H9 (cell line): ENCODE data around the gene CHMP3. TPM values are rescaled to one million over a fixed set of nuclear protein-coding genes. Genes with fewer than 3 reads are reported as not detected.

ENCODE experiments used
- DNase-seq: peaks from one replicate; pipeline ENCODE4 v3.0.0-alpha.2; 2017
- H2AFZ ChIP-seq: one replicate; pipeline ENCODE4 v1.6.1; 2013; ENCODE audit warnings: mild to moderate bottlenecking, low read length, control low read depth, moderate library complexity
- H2AK5ac ChIP-seq: 2 replicates; pipeline ENCODE4 v1.6.1; 2013; ENCODE audit warnings: low read length, control low read depth, mixed read lengths; ENCODE audit not compliant: insufficient read length
- H2BK120ac ChIP-seq: one replicate; pipeline ENCODE4 v1.6.1; 2013; ENCODE audit warnings: low read depth, mild to moderate bottlenecking, low read length, control low read depth, inconsistent platforms; ENCODE audit not compliant: poor library complexity, severe bottlenecking
- H2BK12ac ChIP-seq: 2 replicates; pipeline ENCODE4 v1.6.1; 2013; ENCODE audit warnings: low read length, control low read depth, mixed read lengths, low read depth; ENCODE audit not compliant: insufficient read length
- H2BK15ac ChIP-seq: 2 replicates; pipeline ENCODE4 v1.6.1; 2013; ENCODE audit warnings: low read depth, low read length, control low read depth
- H2BK20ac ChIP-seq: one replicate; pipeline ENCODE4 v1.6.1; 2013; ENCODE audit warnings: low read depth, mild to moderate bottlenecking, low read length, control low read depth, inconsistent platforms; ENCODE audit not compliant: poor library complexity, severe bottlenecking
- H2BK5ac ChIP-seq: 2 replicates; pipeline ENCODE4 v1.6.1; 2013; ENCODE audit warnings: low read length, control low read depth, mixed read lengths; ENCODE audit not compliant: insufficient read length
- H3K14ac ChIP-seq: 2 replicates; pipeline ENCODE4 v1.6.1; 2013; ENCODE audit warnings: low read length, control low read depth; ENCODE audit not compliant: insufficient read depth
- H3K18ac ChIP-seq: 2 replicates; pipeline ENCODE4 v1.6.1; 2013; ENCODE audit warnings: low read depth, mild to moderate bottlenecking, mixed read lengths, low read length, control low read depth; ENCODE audit not compliant: insufficient read length
- H3K23ac ChIP-seq: 2 replicates; pipeline ENCODE4 v1.6.1; 2013; ENCODE audit warnings: low read length, control low read depth, mixed read lengths, low read depth; ENCODE audit not compliant: insufficient read length
- H3K23me2 ChIP-seq: 2 replicates; pipeline ENCODE4 v1.6.1; 2013; ENCODE audit warnings: low read depth, mild to moderate bottlenecking, mixed read lengths, low read length, control low read depth; ENCODE audit not compliant: insufficient read length, poor library complexity, severe bottlenecking
- H3K27ac ChIP-seq: 2 replicates; pipeline ENCODE4 v1.5.1; 2013; ENCODE audit warnings: low read length, control low read depth, mixed read lengths, low read depth; ENCODE audit not compliant: insufficient read length
- H3K27me3 ChIP-seq: 2 replicates; pipeline ENCODE4 v1.6.1; 2013; ENCODE audit warnings: low read length, control low read depth, inconsistent platforms; ENCODE audit not compliant: insufficient read depth
- H3K4ac ChIP-seq: 2 replicates; pipeline ENCODE4 v1.6.1; 2013; ENCODE audit warnings: low read depth, mild to moderate bottlenecking, control low read depth, inconsistent platforms, low read length, moderate library complexity
- H3K4me1 ChIP-seq: 2 replicates; pipeline ENCODE4 v1.6.1; 2013; ENCODE audit warnings: low read length, control low read depth, inconsistent platforms; ENCODE audit not compliant: insufficient read depth
- H3K4me2 ChIP-seq: 2 replicates; pipeline ENCODE4 v1.6.1; 2013; ENCODE audit warnings: low read length, control low read depth, mixed read lengths; ENCODE audit not compliant: insufficient read length, insufficient read depth
- H3K56ac ChIP-seq: 2 replicates; pipeline ENCODE4 v1.6.1; 2013; ENCODE audit warnings: low read depth, mild to moderate bottlenecking, mixed read lengths, low read length, control low read depth; ENCODE audit not compliant: insufficient read length
- H3K79me1 ChIP-seq: 2 replicates; pipeline ENCODE4 v1.6.1; 2013; ENCODE audit warnings: low read depth, mild to moderate bottlenecking, moderate library complexity, low read length, control low read depth, inconsistent platforms; ENCODE audit not compliant: insufficient read depth, poor library complexity, severe bottlenecking
- H3K79me2 ChIP-seq: 2 replicates; pipeline ENCODE4 v1.6.1; 2013; ENCODE audit warnings: low read length, control low read depth, inconsistent platforms; ENCODE audit not compliant: insufficient read depth
- H3K9ac ChIP-seq: 2 replicates; pipeline ENCODE4 v1.6.1; 2013; ENCODE audit warnings: low read length, control low read depth, mixed read lengths; ENCODE audit not compliant: insufficient read length; ENCODE audit errors: extremely low read depth
- H3K9me3 ChIP-seq: one replicate; pipeline ENCODE4 v1.6.1; 2013; ENCODE audit warnings: low read depth, low read length, inconsistent platforms; ENCODE audit not compliant: control insufficient read depth
- H3T11ph ChIP-seq: one replicate; pipeline ENCODE4 v1.6.1; 2013; ENCODE audit warnings: mild to moderate bottlenecking, low read length, control low read depth, inconsistent platforms
- H4K20me1 ChIP-seq: one replicate; pipeline ENCODE4 v1.6.1; 2013; ENCODE audit not compliant: control insufficient read depth, insufficient read length, insufficient read depth
- H4K5ac ChIP-seq: 2 replicates; pipeline ENCODE4 v1.6.1; 2013; ENCODE audit warnings: low read depth, mild to moderate bottlenecking, mixed read lengths, low read length, control low read depth; ENCODE audit not compliant: insufficient read length
- H4K8ac ChIP-seq: replicated peaks from 2 replicates; pipeline ENCODE4 v1.6.1; 2013; ENCODE audit warnings: low read length, control low read depth, mixed read lengths, low read depth; ENCODE audit not compliant: insufficient read length
- H4K91ac ChIP-seq: 2 replicates; pipeline ENCODE4 v1.6.1; 2013; ENCODE audit warnings: low read depth, mild to moderate bottlenecking, moderate library complexity, mixed read lengths, low read length, control low read depth; ENCODE audit not compliant: insufficient read length
- H3K27ac Mint-ChIP-seq, 3 experiments: 2 replicates in 2 of 3; 3 replicates in 1 of 3; pipeline ENCODE4 v1.8.0; 2020 to 2021; ENCODE audit warnings: mixed read lengths in 3 of 3, mild to moderate bottlenecking in 1 of 3, moderate library complexity in 1 of 3
- H3K27me3 Mint-ChIP-seq: 2 replicates; pipeline ENCODE4 v1.8.0; 2021; ENCODE audit warnings: low read depth, mild to moderate bottlenecking, moderate library complexity, mixed read lengths
- H3K36me3 Mint-ChIP-seq, 3 experiments: 2 replicates in 2 of 3; 3 replicates in 1 of 3; pipeline ENCODE4 v1.8.0; 2020 to 2021; ENCODE audit warnings: low read depth in 3 of 3, mixed read lengths in 3 of 3; ENCODE audit not compliant: insufficient read depth in 1 of 3
- H3K4me1 Mint-ChIP-seq, 2 experiments: 2 replicates each; pipeline ENCODE4 v1.8.0; 2020; ENCODE audit warnings: mixed read lengths in 2 of 2
- H3K4me3 Mint-ChIP-seq, 2 experiments: 2 replicates in 1 of 2; 3 replicates in 1 of 2; pipeline ENCODE4 v1.8.0; 2020 to 2021; ENCODE audit warnings: mild to moderate bottlenecking in 2 of 2, mixed read lengths in 2 of 2, moderate library complexity in 1 of 2
- H3K9me3 Mint-ChIP-seq, 2 experiments: 2 replicates in 1 of 2; 3 replicates in 1 of 2; pipeline ENCODE4 v1.8.0; 2020; ENCODE audit warnings: mild to moderate bottlenecking in 2 of 2, mixed read lengths in 2 of 2, moderate library complexity in 1 of 2
- WGBS: extraction: QIAGEN DNeasy Blood & Tissue Kit; methylation state at CpG from one replicate; pipeline ENCODE4 v1.1.7; 2013; ENCODE audit warnings: missing lambda C conversion rate, low lambda C conversion rate, mixed read lengths; ENCODE audit not compliant: insufficient read length; ENCODE audit errors: extremely low coverage; 5-methylcytosine and 5-hydroxymethylcytosine counted together
- total RNA-seq: library from RNA; stranded (reverse); gene quantifications from 2 replicates; pipeline ENCODE4 v1.2.1, GENCODE V29; 2021
- TF ChIP-seq, protein P1 (sequence below): fragments of 200-600 bp; sonication (generic); conservative IDR thresholded peaks from 3 replicates; pipeline ENCODE4 v1.8.0; 2021; ENCODE audit warnings: antibody characterized with exemption, mild to moderate bottlenecking

Gene CHMP3
- total RNA-seq, 1 experiment from 2014 or later, result 28.8 TPM

DNA sequence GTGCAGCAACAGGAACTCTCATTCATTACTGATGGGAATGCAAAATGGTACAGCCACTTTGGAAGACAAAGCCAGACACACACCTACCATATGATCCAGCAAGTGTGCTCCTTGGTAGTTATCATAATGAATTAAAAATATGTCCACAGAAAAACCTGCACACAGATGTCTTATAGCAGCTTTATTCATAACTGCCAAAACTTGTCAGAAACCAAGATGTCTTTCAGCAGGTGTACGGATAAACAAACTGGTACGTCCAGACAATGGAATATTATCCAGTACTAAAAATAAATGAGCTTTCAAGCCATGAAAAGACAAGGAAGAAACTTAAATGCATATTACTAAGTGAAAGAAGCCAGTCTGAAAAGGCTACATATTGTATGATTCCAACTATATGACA lies 50.4 kb downstream of the CHMP3 start:
- Mint-ChIP-seq H3K36me3 (peaks cover 4 to 17% (median 10%) of the 10 kb centered on the region in 3 experiments; a peak in 5 of 7 replicates), H3K4me1 (no peaks in the 10 kb centered on the region; a peak in 1 of 4 replicates), H3K4me3 (no peak overlapping the region), H3K27me3 (no peaks in the 10 kb centered on the region), H3K9me3 (no peaks in the 10 kb centered on the region), H3K27ac (no peak overlapping the region)
- no peak overlapping the region for H4K91ac ChIP-seq
- no peak overlapping the region for H2AFZ ChIP-seq
- H2BK12ac ChIP-seq, result no peak overlapping the region
- no peaks in the 10 kb centered on the region for H3K4me1 ChIP-seq
- no peak overlapping the region for H3K14ac ChIP-seq
- no peaks in the 10 kb centered on the region for H3K23me2 ChIP-seq
- no peaks in the 10 kb centered on the region for H3K79me2 ChIP-seq
- H3K27ac ChIP-seq, result no peak overlapping the region
- no peak overlapping the region for H3K23ac ChIP-seq
- no peak overlapping the region for H2BK15ac ChIP-seq
- H3K9ac ChIP-seq, result no peak overlapping the region
- H4K20me1 ChIP-seq, result no peaks in the 10 kb centered on the region
- H3K4me2 ChIP-seq, result no peak overlapping the region
- no peak overlapping the region for H2BK20ac ChIP-seq
- no peak overlapping the region for H4K5ac ChIP-seq
- H2AK5ac ChIP-seq, result no peak overlapping the region
- H3K18ac ChIP-seq, result no peak overlapping the region
- H2BK120ac ChIP-seq, result no peak overlapping the region
- no peak overlapping the region for H3T11ph ChIP-seq
- no peaks in the 10 kb centered on the region for H3K9me3 ChIP-seq
- no CpG with 5 or more reads among the region's 2 CpGs for WGBS
- no peak overlapping the region for H4K8ac ChIP-seq
- H3K27me3 ChIP-seq, result no peaks in the 10 kb centered on the region
- no peaks in the 10 kb centered on the region for H3K79me1 ChIP-seq
- H3K4ac ChIP-seq, result no peak overlapping the region
- TF ChIP-seq, protein P1, sequence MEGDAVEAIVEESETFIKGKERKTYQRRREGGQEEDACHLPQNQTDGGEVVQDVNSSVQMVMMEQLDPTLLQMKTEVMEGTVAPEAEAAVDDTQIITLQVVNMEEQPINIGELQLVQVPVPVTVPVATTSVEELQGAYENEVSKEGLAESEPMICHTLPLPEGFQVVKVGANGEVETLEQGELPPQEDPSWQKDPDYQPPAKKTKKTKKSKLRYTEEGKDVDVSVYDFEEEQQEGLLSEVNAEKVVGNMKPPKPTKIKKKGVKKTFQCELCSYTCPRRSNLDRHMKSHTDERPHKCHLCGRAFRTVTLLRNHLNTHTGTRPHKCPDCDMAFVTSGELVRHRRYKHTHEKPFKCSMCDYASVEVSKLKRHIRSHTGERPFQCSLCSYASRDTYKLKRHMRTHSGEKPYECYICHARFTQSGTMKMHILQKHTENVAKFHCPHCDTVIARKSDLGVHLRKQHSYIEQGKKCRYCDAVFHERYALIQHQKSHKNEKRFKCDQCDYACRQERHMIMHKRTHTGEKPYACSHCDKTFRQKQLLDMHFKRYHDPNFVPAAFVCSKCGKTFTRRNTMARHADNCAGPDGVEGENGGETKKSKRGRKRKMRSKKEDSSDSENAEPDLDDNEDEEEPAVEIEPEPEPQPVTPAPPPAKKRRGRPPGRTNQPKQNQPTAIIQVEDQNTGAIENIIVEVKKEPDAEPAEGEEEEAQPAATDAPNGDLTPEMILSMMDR, result no peak
- no peak overlapping the region for H2BK5ac ChIP-seq
- DNase-seq, result no peak
- no peak overlapping the region for H3K56ac ChIP-seq
